Liver (tissue), 9 donors: Measurements from ENCODE around the gene SAMSN1. TPM values are rescaled to one million over a fixed set of nuclear protein-coding genes. Genes with fewer than 3 reads are reported as not detected.

ENCODE experiments used
- DNase-seq: peaks from one replicate; pipeline ENCODE4 v3.0.0-alpha.2; 2017; ENCODE audit warnings: low spot score
- H3K27ac ChIP-seq, 2 donors: one replicate each; pipeline ENCODE4 v1.7.0; 2013; ENCODE audit warnings: inconsistent platforms in 2 of 2, low read length in 2 of 2, control low read depth in 1 of 2, low read depth in 1 of 2, mild to moderate bottlenecking in 1 of 2
- H3K27me3 ChIP-seq, 4 donors: one replicate each; pipeline versions ENCODE4 v1.6.1 to v1.7.0; 2013; ENCODE audit warnings: low read length in 3 of 4, inconsistent platforms in 1 of 4, mild to moderate bottlenecking in 1 of 4, moderate library complexity in 1 of 4; ENCODE audit not compliant: control insufficient read depth in 4 of 4, insufficient read depth in 4 of 4
- H3K36me3 ChIP-seq, 4 donors: one replicate each; pipeline versions ENCODE4 v1.6.1 to v1.7.0; 2013; ENCODE audit warnings: low read length in 3 of 4, mild to moderate bottlenecking in 3 of 4, low read depth in 1 of 4, moderate library complexity in 1 of 4; ENCODE audit not compliant: control insufficient read depth in 4 of 4, insufficient read depth in 3 of 4
- H3K4me1 ChIP-seq, 4 donors: one replicate each; pipeline versions ENCODE4 v1.6.1 to v1.7.0; 2013; ENCODE audit warnings: low read length in 3 of 4, mild to moderate bottlenecking in 3 of 4, moderate library complexity in 1 of 4; ENCODE audit not compliant: control insufficient read depth in 4 of 4, insufficient read depth in 4 of 4
- H3K4me3 ChIP-seq, 3 donors: one replicate each; pipeline versions ENCODE4 v1.6.1 to v1.7.0; 2013; ENCODE audit warnings: low read length in 3 of 3, control low read depth in 1 of 3, low read depth in 1 of 3, mild to moderate bottlenecking in 1 of 3
- H3K9ac ChIP-seq, 2 donors: one replicate each; pipeline ENCODE4 v1.7.0; 2013; ENCODE audit warnings: low read length in 2 of 2, mild to moderate bottlenecking in 2 of 2, moderate library complexity in 2 of 2, control low read depth in 1 of 2, low read depth in 1 of 2
- H3K9me3 ChIP-seq, 4 donors: one replicate each; pipeline versions ENCODE4 v1.6.1 to v1.7.0; 2013; ENCODE audit warnings: low read length in 3 of 4; ENCODE audit not compliant: control insufficient read depth in 4 of 4
- ATF3 ChIP-seq: IDR thresholded peaks from 2 replicates; pipeline ENCODE4 v1.6.1; 2016; ENCODE audit warnings: antibody characterized with exemption
- CTCF ChIP-seq: fragments of 150-350 bp; IDR thresholded peaks from 2 replicates; pipeline ENCODE4 v1.5.1; 2017; ENCODE audit warnings: improper control_type of control experiment, low read depth, low read length; ENCODE audit not compliant: missing input control
- EGR1 ChIP-seq, 2 donors: IDR thresholded peaks; 2 replicates each; pipeline ENCODE4 v1.6.1; 2016 to 2018; ENCODE audit warnings: antibody characterized with exemption in 2 of 2, low read depth in 2 of 2
- FOXA1 ChIP-seq: IDR thresholded peaks from 2 replicates; pipeline ENCODE4 v1.6.1; 2016; ENCODE audit warnings: antibody characterized with exemption
- FOXA2 ChIP-seq: IDR thresholded peaks from 2 replicates; pipeline ENCODE4 v1.6.1; 2016; ENCODE audit warnings: antibody characterized with exemption
- GABPA ChIP-seq, 2 donors: IDR thresholded peaks in 1 of 2; conservative IDR thresholded peaks in 1 of 2; 2 replicates each; pipeline ENCODE4 v1.6.1; 2016; ENCODE audit warnings: antibody characterized with exemption in 2 of 2, mild to moderate bottlenecking in 1 of 2, moderate library complexity in 1 of 2
- HNF4A ChIP-seq, 2 donors: conservative IDR thresholded peaks; 2 replicates each; pipeline ENCODE4 v1.6.1; 2016; ENCODE audit warnings: antibody characterized with exemption in 2 of 2, mild to moderate bottlenecking in 2 of 2
- HNF4G ChIP-seq: IDR thresholded peaks from 2 replicates; pipeline ENCODE4 v1.6.1; 2016; ENCODE audit warnings: antibody characterized with exemption
- JUND ChIP-seq, 2 donors: IDR thresholded peaks; 2 replicates each; pipeline ENCODE4 v1.6.1; 2016; ENCODE audit warnings: antibody characterized with exemption in 2 of 2
- MAX ChIP-seq: IDR thresholded peaks from 2 replicates; pipeline ENCODE4 v1.6.1; 2016; ENCODE audit warnings: antibody characterized with exemption
- NR2F2 ChIP-seq: IDR thresholded peaks from 2 replicates; pipeline ENCODE4 v1.6.1; 2016; ENCODE audit warnings: antibody characterized with exemption
- RAD21 ChIP-seq, 2 donors: IDR thresholded peaks; 2 replicates each; pipeline ENCODE4 v1.6.1; 2016; ENCODE audit warnings: antibody characterized with exemption in 2 of 2, mild to moderate bottlenecking in 2 of 2
- REST ChIP-seq: IDR thresholded peaks from 2 replicates; pipeline ENCODE4 v1.6.1; 2016; ENCODE audit warnings: antibody characterized with exemption, mild to moderate bottlenecking
- RXRA ChIP-seq, 2 donors: IDR thresholded peaks; 2 replicates each; pipeline ENCODE4 v1.6.1; 2017 to 2018; ENCODE audit warnings: antibody characterized with exemption in 2 of 2, mild to moderate bottlenecking in 1 of 2
- SP1 ChIP-seq: IDR thresholded peaks from 2 replicates; pipeline ENCODE4 v1.6.1; 2018; ENCODE audit warnings: antibody characterized with exemption, mild to moderate bottlenecking
- TAF1 ChIP-seq: conservative IDR thresholded peaks from 2 replicates; pipeline ENCODE4 v1.6.1; 2016; ENCODE audit warnings: antibody characterized with exemption, mild to moderate bottlenecking
- YY1 ChIP-seq: IDR thresholded peaks from 2 replicates; pipeline ENCODE4 v1.6.1; 2016; ENCODE audit warnings: antibody characterized with exemption, mild to moderate bottlenecking
- ZBTB33 ChIP-seq: IDR thresholded peaks from 2 replicates; pipeline ENCODE4 v1.6.1; 2016; ENCODE audit warnings: antibody characterized with exemption
- WGBS: extraction: QIAGEN DNeasy Blood & Tissue Kit; methylation state at CpG from one replicate; pipeline ENCODE4 v1.1.7; 2013; 5-methylcytosine and 5-hydroxymethylcytosine counted together
- polyA plus RNA-seq, 2 donors: library from polyadenylated mRNA; stranded (reverse) in 1 of 2; unstranded in 1 of 2; fragments of 200-250 nt in 1 of 2; fragments of >200 nt in 1 of 2; fragmentation: Nextera tagmentation in 1 of 2; extraction: Ambion mirVana in 1 of 2; gene quantifications; one replicate each; pipeline versions ENCODE4 v1.2.1 to v1.2.3, GENCODE V29; 2013 to 2015
- total RNA-seq, 2 donors: library from RNA; depleted of rRNA; stranded (reverse); fragments of >200 nt; gene quantifications; one replicate each; pipeline ENCODE4 v1.2.3, GENCODE V29; 2014
- donor health status: healthy.
- donor health status: healthy.
- donor health status: healthy.
- donor health status: healthy.
- donor health status: healthy.

The SAMSN1 gene
- total and polyA plus RNA-seq, 4 donors, result 2.2 to 9.0 (median 3.4) TPM

GRCh38 chr21:14548779-14549178, 2.7 kb upstream of the SAMSN1 start:
- Histone ChIP-seq H3K9ac (no peak overlapping the region), H3K4me3 (no peak overlapping the region)
- TF ChIP-seq CTCF, result no peak
- TF ChIP-seq ATF3, result no peak
- no peak for TF ChIP-seq HNF4G
- no peak for TF ChIP-seq ZBTB33
- TF ChIP-seq YY1, result no peak
- TF ChIP-seq REST, result no peak
- TF ChIP-seq RAD21 (IDR thresholded peaks at IDR 0.05), result no peak
- no peak for TF ChIP-seq EGR1 (IDR thresholded peaks at IDR 0.05; ENCODE audit: low read depth in 2 of 2)
- no peak for TF ChIP-seq GABPA (IDR thresholded peaks at IDR 0.05 in 1 of 2, conservative IDR thresholded peaks at IDR 0.05 in 1 of 2)
- TF ChIP-seq SP1, result no peak
- no peak for TF ChIP-seq RXRA (IDR thresholded peaks at IDR 0.05)
- TF ChIP-seq HNF4A (conservative IDR thresholded peaks at IDR 0.05), result no peak
- no peak for TF ChIP-seq FOXA2
- no peak for TF ChIP-seq FOXA1
- no peak for TF ChIP-seq TAF1
- no peak for TF ChIP-seq NR2F2
- TF ChIP-seq JUND (IDR thresholded peaks at IDR 0.05), result no peak
- TF ChIP-seq MAX, result no peak

More at GRCh38 chr21:14548779-14549178, 2.7 kb upstream of the SAMSN1 start:
- no peak for DNase-seq
- H3K27ac ChIP-seq, result no peak overlapping the region
- H3K4me1 ChIP-seq, result peaks cover 0 to 1% (median 0%) of the 10 kb centered on the region in 4 donors
- WGBS, result 66% methylated on average over 2 of the region's 2 CpGs
- no peaks in the 10 kb centered on the region for H3K36me3 ChIP-seq
- no peaks in the 10 kb centered on the region for H3K27me3 ChIP-seq
- no peaks in the 10 kb centered on the region for H3K9me3 ChIP-seq
